Prostate gland (tissue), 2 donors: ENCODE data around the gene DMAC2L. TPM values are rescaled to one million over a fixed set of nuclear protein-coding genes. Genes with fewer than 3 reads are reported as not detected.
"Not testable (repeated sequence)": the region's sequence is repeated elsewhere in the genome, so short reads cannot be mapped to it uniquely, and the experiment has no call there.

ENCODE experiments used
- DNase-seq: peaks from one replicate; pipeline ENCODE4 v3.0.0-alpha.2; 2019; ENCODE audit warnings: low spot score
- H3K27ac ChIP-seq, 2 donors: fragments of 200-600 bp; sonication (generic); 2 replicates each; pipeline ENCODE4 v1.5.1; 2017 to 2019
- H3K27me3 ChIP-seq: fragments of 200-600 bp; sonication (generic); replicated peaks from 2 replicates; pipeline ENCODE4 v1.5.1; 2019; ENCODE audit not compliant: insufficient read depth
- H3K36me3 ChIP-seq, 2 donors: fragments of 200-600 bp; sonication (generic); 1 replicate in 1 of 2; 2 replicates in 1 of 2; pipeline versions ENCODE4 v1.5.1 to v1.8.1; 2017 to 2019
- H3K4me1 ChIP-seq: fragments of 200-600 bp; sonication (generic); replicated peaks from 2 replicates; pipeline ENCODE4 v1.5.1; 2019
- H3K4me3 ChIP-seq, 2 donors: fragments of 200-600 bp; sonication (generic); 2 replicates each; pipeline ENCODE4 v1.5.1; 2017 to 2019
- H3K9me3 ChIP-seq: fragments of 200-600 bp; sonication (generic); 2 replicates; pipeline ENCODE4 v1.5.1; 2017
- CTCF ChIP-seq, 4 experiments: fragments of 200-600 bp in 2 of 4; fragments of 450-650 bp in 2 of 4; sonication (generic) in 2 of 4; IDR thresholded peaks; 1 replicate in 3 of 4; 2 replicates in 1 of 4; pipeline ENCODE4 v1.5.1; 2016 to 2019; ENCODE audit warnings: antibody characterized with exemption in 4 of 4, mild to moderate bottlenecking in 2 of 4, moderate library complexity in 2 of 4
- POLR2A ChIP-seq: fragments of 450-650 bp; IDR thresholded peaks from one replicate; pipeline ENCODE4 v1.6.1; 2016; ENCODE audit warnings: antibody characterized with exemption, mild to moderate bottlenecking
- POLR2AphosphoS5 ChIP-seq: sonication (generic); formaldehyde crosslinking; IDR thresholded peaks from one replicate; pipeline ENCODE4 v1.6.1; 2017; ENCODE audit warnings: antibody characterized with exemption
- WGBS: methylation state at CpG from one replicate; pipeline ENCODE4 v1.1.5; 2018; 5-methylcytosine and 5-hydroxymethylcytosine counted together
- intact Hi-C: fragments of 100-400 bp; cut with DNase I; formaldehyde crosslinking; loops from one replicate; pipeline ENCODE4 v1.14.2; 2022
- total RNA-seq, 2 donors: library from RNA; depleted of rRNA; stranded (reverse); fragments of >200 nt; gene quantifications; one replicate each; pipeline ENCODE4 v1.1.0, GENCODE V29; 2016

DMAC2L gene
- total RNA-seq, 2 donors from 2014 or later, result 6.9 to 24.5 TPM

- Histone ChIP-seq H3K27me3 (no peaks in the 10 kb centered on the region), H3K27ac (peak overlapping the region; percentile 93 to 94), H3K9me3 (no peaks in the 10 kb centered on the region), H3K4me3 (peak overlapping the region; percentile 55 to 71), H3K36me3 (no peaks in the 10 kb centered on the region), H3K4me1 (no peaks in the 10 kb centered on the region)
- no peak for DNase-seq
- WGBS, result 2% methylated on average over 18 of the region's 18 CpGs
- no peak for TF ChIP-seq POLR2AphosphoS5
- TF ChIP-seq POLR2A, result no peak
- no peak for TF ChIP-seq CTCF (IDR thresholded peaks at IDR 0.05)
- intact Hi-C loops, result loop anchor here (5.0 to 10.0 kb wide), 2 partner anchors 444 to 463 kb away; no protein-coding TSS in a partner anchor
Observed at GRCh38 chr14:50311337-50311971, 670 bp upstream of the DMAC2L start.

GRCh38 chr14:50312734-50313054, 570 bp downstream of the DMAC2L start:
- H3K27me3 ChIP-seq, result no peaks in the 10 kb centered on the region
- H3K27ac ChIP-seq, result peak overlapping the region; percentile 93 to 94
- H3K9me3 ChIP-seq, result no peaks in the 10 kb centered on the region
- intact Hi-C loops, result loop anchor here (2.0 to 10.0 kb wide), 3 partner anchors 220 to 462 kb away; partner anchors contain the start of gene MAP4K5
- H3K4me3 ChIP-seq, result peak overlapping the region; percentile 55 to 71
- H3K36me3 ChIP-seq, result no peaks in the 10 kb centered on the region
- no peak for TF ChIP-seq POLR2A
- TF ChIP-seq POLR2AphosphoS5, result no peak
- 2% methylated on average over 18 of the region's 18 CpGs for WGBS
- H3K4me1 ChIP-seq, result no peaks in the 10 kb centered on the region
- peak; percentile 61 for DNase-seq

GRCh38 chr14:50314098-50314497, 2.0 kb downstream of the DMAC2L start:
- not testable (repeated sequence) for H3K27ac ChIP-seq, H3K36me3 ChIP-seq, H3K4me1 ChIP-seq, H3K4me3 ChIP-seq, DNase-seq, H3K9me3 ChIP-seq, H3K27me3 ChIP-seq
- intact Hi-C loops, result loop anchor here (5.0 to 10.0 kb wide), 2 partner anchors 447 to 461 kb away; no protein-coding TSS in a partner anchor
- 97% methylated on average over 3 of the region's 3 CpGs for WGBS

- H3K27me3 ChIP-seq, result no peaks in the 10 kb centered on the region
- H3K4me1 ChIP-seq, result no peaks in the 10 kb centered on the region
- H3K27ac ChIP-seq, result no peak overlapping the region
- intact Hi-C loops, result loop anchor here (10.0 kb wide), 1 partner anchor 457 kb away; no protein-coding TSS in a partner anchor
- H3K9me3 ChIP-seq, result no peaks in the 10 kb centered on the region
- H3K36me3 ChIP-seq, result no peaks in the 10 kb centered on the region
- DNase-seq, result no peak
- no peak overlapping the region for H3K4me3 ChIP-seq
- TF ChIP-seq POLR2A, result no peak
- no peak for TF ChIP-seq POLR2AphosphoS5
- peak; percentile 28 to 81 (median 63) for TF ChIP-seq CTCF (IDR thresholded peaks at IDR 0.05)
- WGBS, result 41% methylated on average over 4 of the region's 4 CpGs
Observed at GRCh38 chr14:50318031-50318626, 6.0 kb downstream of the DMAC2L start.

GRCh38 chr14:50319293-50319692, 7.2 kb downstream of the DMAC2L start:
- intact Hi-C loops, result loop anchor here (10.0 kb wide), 1 partner anchor 456 kb away; no protein-coding TSS in a partner anchor
- TF ChIP-seq POLR2AphosphoS5 (no peak), POLR2A (no peak), CTCF (IDR thresholded peaks at IDR 0.05) (no peak)

More at GRCh38 chr14:50319293-50319692, 7.2 kb downstream of the DMAC2L start:
- Histone ChIP-seq H3K9me3 (no peaks in the 10 kb centered on the region), H3K36me3 (no peaks in the 10 kb centered on the region), H3K27me3 (no peaks in the 10 kb centered on the region), H3K4me3 (no peak overlapping the region), H3K27ac (no peak overlapping the region), H3K4me1 (no peaks in the 10 kb centered on the region)
- WGBS, result 89% methylated on average over 1 of the region's 1 CpG
- DNase-seq, result no peak
